ENCODE data around the gene TMEM30A.

TMEM30A gene

GRCh38 chr6:75261299-75261698 is 23.3 kb downstream of the TMEM30A start:
- DNase-seq = no peak

GRCh38 chr6:75257343-75258087 is 27.1 kb downstream of the TMEM30A start:
- no peak for DNase-seq

GRCh38 chr6:75250552-75250951 is 34.0 kb downstream of the TMEM30A start:
- no peak for DNase-seq

GRCh38 chr6:75249837-75250236 is 34.8 kb downstream of the TMEM30A start:
- no peak for DNase-seq

- DNase-seq = no peak
These were observed 38.2 kb downstream of the TMEM30A start for GRCh38 chr6:75246386-75246785.

- no peak for DNase-seq
These were observed 40.5 kb downstream of the TMEM30A start for GRCh38 chr6:75244063-75244584.

GRCh38 chr6:75243333-75244062 is 41.1 kb downstream of the TMEM30A start, which contains the start of gene COX7A2:
COX7A2 (minus strand) TSS chr6:75243801; CDS start chr6:75243734, 67 bp downstream.
- DNase-seq = peak; percentile 14

GRCh38 chr6:75236630-75237029 is 48.0 kb downstream of the TMEM30A start:
- no peak for DNase-seq

GRCh38 chr6:75235271-75235670 is 49.3 kb downstream of the TMEM30A start:
- DNase-seq = no peak

GRCh38 chr6:75234126-75234865 is 50.3 kb downstream of the TMEM30A start:
- DNase-seq = no peak

GRCh38 chr6:75233092-75233615 is 51.4 kb downstream of the TMEM30A start:
- DNase-seq = no peak

- no peak for DNase-seq
These were observed 53.9 kb downstream of the TMEM30A start for GRCh38 chr6:75230484-75231325.

- DNase-seq = no peak
These were observed 60.2 kb downstream of the TMEM30A start for GRCh38 chr6:75224303-75224926.

GRCh38 chr6:75223428-75223827 is 61.2 kb downstream of the TMEM30A start:
- no peak for DNase-seq

GRCh38 chr6:75222261-75222660 is 62.3 kb downstream of the TMEM30A start:
- no peak for DNase-seq

GRCh38 chr6:75221116-75221515 is 63.5 kb downstream of the TMEM30A start:
- DNase-seq = no peak

- no peak for DNase-seq
These were observed 64.2 kb downstream of the TMEM30A start for GRCh38 chr6:75220357-75220756.

- DNase-seq = no peak
These were observed 65.3 kb downstream of the TMEM30A start for GRCh38 chr6:75219263-75219662.

- no peak for DNase-seq
These were observed 67.4 kb downstream of the TMEM30A start for GRCh38 chr6:75217193-75217592.

- no peak for DNase-seq
These were observed 69.3 kb downstream of the TMEM30A start for GRCh38 chr6:75215291-75215690.

- DNase-seq = no peak
These were observed 70.9 kb downstream of the TMEM30A start for GRCh38 chr6:75213732-75214131.

- no peak for DNase-seq
These were observed 71.5 kb downstream of the TMEM30A start for GRCh38 chr6:75213112-75213511.

Measured in activated gamma-delta T cell (primary cell).